GM10266 (cell line): ENCODE measurements around the gene TTC36.
A peak's percentile ranks its signal among the peaks of the same experiment; 100 is the strongest.
"Not testable (repeated sequence)": the region's sequence is repeated elsewhere in the genome, so short reads cannot be mapped to it uniquely, and the experiment has no call there.

Source experiments
- DNase-seq: peaks from one replicate; pipeline ENCODE4 v3.0.0; 2012; ENCODE audit errors: extremely low spot score
- CTCF ChIP-seq: IDR thresholded peaks from 2 replicates; pipeline ENCODE4 v1.5.1; 2012; ENCODE audit warnings: mild to moderate bottlenecking, low read depth; ENCODE audit not compliant: control insufficient read depth, insufficient read depth; ENCODE audit errors: missing control alignments

Gene TTC36

GRCh38 chr11:118565051-118565450 lies 37.8 kb downstream of the TTC36 start:
- DNase-seq = no peak
- TF ChIP-seq CTCF = no peak

- no peak for DNase-seq
- no peak for TF ChIP-seq CTCF
These were observed 42.4 kb downstream of the TTC36 start for GRCh38 chr11:118569670-118570069.

- DNase-seq = no peak
- TF ChIP-seq CTCF = no peak
These were observed 43.5 kb downstream of the TTC36 start for GRCh38 chr11:118570787-118571186.

GRCh38 chr11:118571701-118572060 lies 44.4 kb downstream of the TTC36 start:
- DNase-seq = not testable (repeated sequence)

- peak; percentile 84 for DNase-seq
- no peak for TF ChIP-seq CTCF
These were observed 45.0 kb downstream of the TTC36 start, which contains the start of gene ARCN1 for GRCh38 chr11:118572061-118572980. TSS of gene ARCN1 (plus strand) at chr11:118572409. CDS start at chr11:118572548, 139 bp downstream.

GRCh38 chr11:118572981-118573550 lies 45.8 kb downstream of the TTC36 start:
- peak; percentile 20 for DNase-seq
- no peak for TF ChIP-seq CTCF

GRCh38 chr11:118574636-118575035 lies 47.4 kb downstream of the TTC36 start:
- DNase-seq = no peak
- no peak for TF ChIP-seq CTCF

GRCh38 chr11:118577995-118578394 lies 50.7 kb downstream of the TTC36 start:
- not testable (repeated sequence) for DNase-seq
